SK-N-SH (cell line): ENCODE measurements around the gene MAPT. TPM values are rescaled to one million over a fixed set of nuclear protein-coding genes. Genes with fewer than 3 reads are reported as not detected.

Source experiments
- CTCF ChIA-PET: fragments of 300-600, 350-600 bp; formaldehyde crosslinking; extraction: SDS; loops from one replicate; lab custom pipeline; 2021; lab: Yijun Ruan, JAX
- POLR2A ChIA-PET: fragments of 350-600 bp; sonication (Branson Sonifier 250); formaldehyde crosslinking; extraction: SDS; loops from one replicate; lab custom pipeline; 2020; ENCODE audit warnings: antibody characterized with exemption, inconsistent platforms; lab: Yijun Ruan, JAX
- DNase-seq: peaks from one replicate; pipeline ENCODE4 v3.0.0; 2012
- H2AFZ ChIP-seq: fragments of 200-600 bp; sonication (generic); 2 replicates; pipeline ENCODE4 v1.8.1; 2016; ENCODE audit warnings: antibody characterized with exemption, mild to moderate bottlenecking, low read depth
- H3F3A ChIP-seq: fragments of 200-600 bp; sonication (generic); replicated peaks from 2 replicates; pipeline ENCODE3; 2016; ENCODE audit warnings: antibody characterized with exemption, mild to moderate bottlenecking; ENCODE audit not compliant: insufficient read depth
- H3K27ac ChIP-seq, 2 experiments: fragments of 200-500 bp in 1 of 2; fragments of 200-600 bp in 1 of 2; sonication (Bioruptor generic) in 1 of 2; sonication (generic), shearing (Covaris generic) in 1 of 2; 2 replicates each; pipeline versions ENCODE4 v1.5.1 to v1.6.1; 2014 to 2016; ENCODE audit warnings: low read depth in 2 of 2, inconsistent platforms in 1 of 2, low read length in 1 of 2, mild to moderate bottlenecking in 1 of 2, mixed read lengths in 1 of 2
- H3K27me3 ChIP-seq: fragments of 200-600 bp; sonication (generic), shearing (Covaris generic); 2 replicates; pipeline ENCODE4 v1.6.1; 2016; ENCODE audit warnings: mixed run types; ENCODE audit not compliant: insufficient read depth
- H3K36me3 ChIP-seq, 2 experiments: fragments of 200-500 bp in 1 of 2; fragments of 200-600 bp in 1 of 2; sonication (Bioruptor generic) in 1 of 2; sonication (generic) in 1 of 2; replicated peaks in 1 of 2; 2 replicates each; pipeline versions ENCODE3 to v1.5.1; 2014 to 2016; ENCODE audit warnings: low read length in 1 of 2, mild to moderate bottlenecking in 1 of 2; ENCODE audit not compliant: insufficient read depth in 2 of 2, control insufficient read depth in 1 of 2
- H3K4me1 ChIP-seq, 2 experiments: fragments of 200-500 bp in 1 of 2; fragments of 200-600 bp in 1 of 2; sonication (Bioruptor generic) in 1 of 2; sonication (generic), shearing (Covaris generic) in 1 of 2; 2 replicates each; pipeline versions ENCODE4 v1.5.1 to v1.6.1; 2014 to 2016; ENCODE audit warnings: low read depth in 1 of 2, low read length in 1 of 2, mixed run types in 1 of 2; ENCODE audit not compliant: insufficient read depth in 2 of 2, control insufficient read depth in 1 of 2
- H3K4me2 ChIP-seq: fragments of 200-600 bp; sonication (generic), shearing (Covaris generic); 2 replicates; pipeline ENCODE4 v1.6.1; 2017; ENCODE audit warnings: mixed run types
- H3K4me3 ChIP-seq, 2 experiments: fragments of 200-500 bp in 1 of 2; fragments of 200-600 bp in 1 of 2; sonication (Bioruptor generic) in 1 of 2; sonication (generic), shearing (Covaris generic) in 1 of 2; 2 replicates each; pipeline versions ENCODE4 v1.5.1 to v1.8.1; 2014 to 2016; ENCODE audit warnings: low read depth in 2 of 2, inconsistent platforms in 1 of 2, low read length in 1 of 2, mild to moderate bottlenecking in 1 of 2, mixed read lengths in 1 of 2, moderate library complexity in 1 of 2
- H3K79me2 ChIP-seq: fragments of 200-600 bp; sonication (generic); 2 replicates; pipeline ENCODE4 v1.8.1; 2017; ENCODE audit warnings: mild to moderate bottlenecking; ENCODE audit not compliant: insufficient read depth
- H3K9ac ChIP-seq: fragments of 200-600 bp; sonication (generic); 2 replicates; pipeline ENCODE4 v1.6.1; 2017; ENCODE audit warnings: mixed run types
- H3K9me2 ChIP-seq: fragments of 200-600 bp; sonication (generic); 2 replicates; pipeline ENCODE4 v1.6.1; 2017; ENCODE audit warnings: mixed run types
- H3K9me3 ChIP-seq: fragments of 200-600 bp; sonication (generic); 2 replicates; pipeline ENCODE4 v1.6.1; 2017; ENCODE audit warnings: mixed run types, mild to moderate bottlenecking, moderate library complexity
- H4K20me1 ChIP-seq: fragments of 200-600 bp; sonication (generic); 2 replicates; pipeline ENCODE4 v1.6.1; 2017; ENCODE audit warnings: mild to moderate bottlenecking, mixed run types; ENCODE audit not compliant: insufficient read depth
- CHD2 ChIP-seq: fragments of 150-350 bp; IDR thresholded peaks from 2 replicates; pipeline ENCODE4 v1.6.1; 2018; ENCODE audit warnings: low read length; ENCODE audit not compliant: partially characterized antibody
- CTCF ChIP-seq: fragments of 200-600 bp; sonication (generic); IDR thresholded peaks from 2 replicates; pipeline ENCODE4 v1.6.1; 2017; ENCODE audit warnings: antibody characterized with exemption, mild to moderate bottlenecking, moderate library complexity
- EP300 ChIP-seq, 2 experiments: IDR thresholded peaks; 2 replicates each; pipeline versions ENCODE4 v1.4.0 to v1.6.1; 2012; ENCODE audit warnings: borderline replicate concordance in 1 of 2, low read depth in 1 of 2, low read length in 1 of 2
- EZH2phosphoT487 ChIP-seq: fragments of 200-600 bp; sonication (generic); IDR thresholded peaks from 2 replicates; pipeline ENCODE4 v1.6.1; 2017; ENCODE audit warnings: low read depth, mixed run types, mild to moderate bottlenecking, antibody characterized with exemption, moderate library complexity, borderline replicate concordance
- FOSL2 ChIP-seq: IDR thresholded peaks from 2 replicates; pipeline ENCODE4 v1.4.0; 2012; ENCODE audit warnings: low read depth, mild to moderate bottlenecking, moderate library complexity, borderline replicate concordance
- GATA2 ChIP-seq: sonication (generic); formaldehyde crosslinking; IDR thresholded peaks from 2 replicates; pipeline ENCODE4 v1.5.0; 2020; ENCODE audit warnings: mild to moderate bottlenecking, missing genetic modification reagents
- JUND ChIP-seq: IDR thresholded peaks from 2 replicates; pipeline ENCODE4 v1.4.0; 2012
- MEF2A ChIP-seq: IDR thresholded peaks from 2 replicates; pipeline ENCODE4 v1.4.0; 2012; ENCODE audit warnings: low read depth, borderline replicate concordance
- PBX3 ChIP-seq: IDR thresholded peaks from 2 replicates; pipeline ENCODE4; 2012
- RFX5 ChIP-seq: IDR thresholded peaks from 2 replicates; pipeline ENCODE4 v1.6.1; 2012; ENCODE audit warnings: mild to moderate bottlenecking, improper control_type of control experiment, low read length
- SMC3 ChIP-seq: IDR thresholded peaks from 2 replicates; pipeline ENCODE4 v1.6.1; 2012; ENCODE audit warnings: low read depth, low read length, improper control_type of control experiment
- TCF12 ChIP-seq: IDR thresholded peaks from 2 replicates; pipeline ENCODE4 v1.4.0; 2012
- TEAD4 ChIP-seq: IDR thresholded peaks from 2 replicates; pipeline ENCODE4 v1.4.0; 2012; ENCODE audit warnings: mild to moderate bottlenecking, borderline replicate concordance; ENCODE audit not compliant: insufficient read depth
- USF2 ChIP-seq: fragments of 150-350 bp; IDR thresholded peaks from 2 replicates; pipeline ENCODE4 v1.6.1; 2017; ENCODE audit warnings: antibody characterized with exemption, low read length, low read depth, borderline replicate concordance
- YY1 ChIP-seq: IDR thresholded peaks from 2 replicates; pipeline ENCODE4 v1.4.0; 2012; ENCODE audit warnings: low read depth, mild to moderate bottlenecking
- ZBTB33 ChIP-seq: IDR thresholded peaks from 2 replicates; pipeline ENCODE4 v1.4.0; 2012; ENCODE audit warnings: low read depth, borderline replicate concordance
- WGBS: methylation state at CpG from one replicate; pipeline ENCODE4 v1.1.6; 2017; ENCODE audit warnings: low lambda C conversion rate; 5-methylcytosine and 5-hydroxymethylcytosine counted together
- polyA plus RNA-seq, 3 experiments: library from polyadenylated mRNA; depleted of rRNA; stranded (reverse); fragments of >200 nt; gene quantifications; 2 replicates each; pipeline ENCODE4 v1.2.3, GENCODE V29; 2012

Gene MAPT
- polyA plus RNA-seq, 1 of the 3 experiments (the other 2 are of a cell fraction) = 0.74 TPM

- peaks cover 34% of the 10 kb centered on the region for H3K27me3 ChIP-seq
- no peaks in the 10 kb centered on the region for H3K9me2 ChIP-seq
- H3K9me3 ChIP-seq = no peaks in the 10 kb centered on the region
- H3K36me3 ChIP-seq = no peaks in the 10 kb centered on the region
- no peaks in the 10 kb centered on the region; a peak in 1 of 4 replicates for H3K4me1 ChIP-seq
- H3F3A ChIP-seq = no peaks in the 10 kb centered on the region
- no peaks in the 10 kb centered on the region for H3K79me2 ChIP-seq
- no peak overlapping the region for H3K9ac ChIP-seq
- ChIA-PET POLR2A (no interaction called here), CTCF (interaction anchor here (0.9 to 1.2 kb wide), 4 partner anchors 21 to 243 kb away, joined by 3 to 4 read pairs (median 3); partner anchors contain the start of gene MAPT)
- DNase-seq = no peak
- H3K4me3 ChIP-seq = no peak overlapping the region
- 56% methylated on average over 2 of the region's 3 CpGs for WGBS
- no peak for TF ChIP-seq EP300 (IDR thresholded peaks at IDR 0.05; ENCODE audit: borderline replicate concordance in 1 of 2, low read depth in 1 of 2, low read length in 1 of 2)
- TF ChIP-seq SMC3 = no peak
- no peak for TF ChIP-seq FOSL2
- TF ChIP-seq EZH2phosphoT487 = no peak
- no peak for TF ChIP-seq MEF2A
- no peak for TF ChIP-seq ZBTB33
- TF ChIP-seq USF2 = no peak
- no peak for TF ChIP-seq TEAD4
- TF ChIP-seq GATA2 = no peak
- no peak for TF ChIP-seq CHD2
- TF ChIP-seq TCF12 = no peak
- no peak overlapping the region for H2AFZ ChIP-seq
- no peaks in the 10 kb centered on the region for H4K20me1 ChIP-seq
- no peak overlapping the region for H3K4me2 ChIP-seq
- H3K27ac ChIP-seq = no peak overlapping the region
Measured at GRCh38 chr17:45970659-45971058, 76.3 kb downstream of the MAPT start.

- Histone ChIP-seq H3K9ac (no peak overlapping the region), H3K9me2 (no peaks in the 10 kb centered on the region), H3K9me3 (no peaks in the 10 kb centered on the region), H2AFZ (no peak overlapping the region), H3K79me2 (no peaks in the 10 kb centered on the region), H4K20me1 (no peaks in the 10 kb centered on the region), H3F3A (no peaks in the 10 kb centered on the region), H3K36me3 (no peaks in the 10 kb centered on the region), H3K4me1 (no peaks in the 10 kb centered on the region; a peak in 1 of 4 replicates), H3K4me3 (no peak overlapping the region), H3K4me2 (no peak overlapping the region), H3K27me3 (peaks cover 23% of the 10 kb centered on the region), H3K27ac (no peak overlapping the region)
- ChIA-PET POLR2A (no interaction called here), CTCF (interaction anchor here (0.8 to 1.2 kb wide), 4 partner anchors 17 to 241 kb away, joined by 3 to 4 read pairs (median 4); no protein-coding TSS in a partner anchor)
- no peak; the same call in 1 of the 2 replicates for TF ChIP-seq CTCF
- TF ChIP-seq EZH2phosphoT487 = no peak
- TF ChIP-seq YY1 = no peak
- TF ChIP-seq RFX5 = no peak
- TF ChIP-seq JUND = no peak
- TF ChIP-seq TEAD4 = no peak
- TF ChIP-seq CHD2 = no peak
- TF ChIP-seq PBX3 = no peak
- DNase-seq = no peak
- 64% methylated on average over 14 of the region's 14 CpGs for WGBS
Measured at GRCh38 chr17:45971698-45972141, 77.4 kb downstream of the MAPT start.
